M059J (cell line): ENCODE data around the gene TMEM94. TPM values are rescaled to one million over a fixed set of nuclear protein-coding genes. Genes with fewer than 3 reads are reported as not detected.
A peak's percentile ranks its signal among the peaks of the same experiment; 100 is the strongest.

Source experiments
- DNase-seq: peaks from one replicate; pipeline ENCODE4 v3.0.0-alpha.2; 2012; ENCODE audit warnings: low read depth
- total RNA-seq: library from RNA; depleted of rRNA; stranded (reverse); fragments of >200 nt; shearing (Covaris generic); gene quantifications from 2 replicates; pipeline ENCODE4 v1.2.3, GENCODE V29; 2014

TMEM94 gene
- total RNA-seq, 1 experiment from 2014 or later = 29.1 TPM

GRCh38 chr17:75524970-75525805, 68.8 kb downstream of the TMEM94 start, which contains the start of gene LLGL2:
Gene LLGL2 (plus strand): TSS chr17:75525697. CDS start chr17:75543427, 17,730 bp downstream.
- peak; percentile 76 for DNase-seq

- no peak for DNase-seq
Observed at GRCh38 chr17:75525806-75526554, 69.5 kb downstream of the TMEM94 start.

- DNase-seq = no peak
Observed at GRCh38 chr17:75526555-75527270, 70.3 kb downstream of the TMEM94 start.

- DNase-seq = no peak
Observed at GRCh38 chr17:75530837-75531720, 74.6 kb downstream of the TMEM94 start.

- no peak for DNase-seq
Observed at GRCh38 chr17:75531721-75532072, 75.3 kb downstream of the TMEM94 start.

- DNase-seq = no peak
Observed at GRCh38 chr17:75535119-75535537, 78.7 kb downstream of the TMEM94 start.

- DNase-seq = no peak
Observed at GRCh38 chr17:75535871-75536270, 79.4 kb downstream of the TMEM94 start.

GRCh38 chr17:75536366-75536765, 79.9 kb downstream of the TMEM94 start:
- no peak for DNase-seq

GRCh38 chr17:75539967-75540729, 83.7 kb downstream of the TMEM94 start:
- no peak for DNase-seq

- no peak for DNase-seq
Observed at GRCh38 chr17:75540923-75541503, 84.6 kb downstream of the TMEM94 start.

GRCh38 chr17:75542229-75542628, 85.8 kb downstream of the TMEM94 start:
- DNase-seq = no peak

- DNase-seq = no peak
Observed at GRCh38 chr17:75542728-75543336, 86.4 kb downstream of the TMEM94 start.

- no peak for DNase-seq
Observed at GRCh38 chr17:75544250-75544649, 87.8 kb downstream of the TMEM94 start.

GRCh38 chr17:75546181-75546580, 89.7 kb downstream of the TMEM94 start:
- no peak for DNase-seq

GRCh38 chr17:75547091-75547490, 90.7 kb downstream of the TMEM94 start:
- no peak for DNase-seq

GRCh38 chr17:75548813-75549212, 92.4 kb downstream of the TMEM94 start:
- DNase-seq = no peak
